GM12878 (cell line): ENCODE measurements around the gene CD82. TPM values are rescaled to one million over a fixed set of nuclear protein-coding genes. Genes with fewer than 3 reads are reported as not detected.

Source experiments
- ATAC-seq: fragments of 200-7000 bp; cut with Tn5 transposase; 3 replicates; pipeline ENCODE4 v1.9.1; 2020; ENCODE audit warnings: mild to moderate bottlenecking, moderate library complexity
- BruUV-seq: library from RNA; stranded (reverse); fragments of 400-500 nt; replicated peaks from 2 replicates; lab custom pipeline; 2021; lab: Mats Ljungman, UMichigan
- CTCF ChIA-PET: fragments of 300-600 bp; sonication (Branson Sonifier 250); formaldehyde crosslinking; extraction: SDS; loops from one replicate; lab custom pipeline; 2021; ENCODE audit warnings: inconsistent platforms; lab: Yijun Ruan, JAX
- POLR2A ChIA-PET: fragments of 350-600 bp; formaldehyde crosslinking; extraction: SDS; loops from one replicate; lab custom pipeline; 2021; ENCODE audit warnings: inconsistent platforms; lab: Charles Lee
- RAD21 ChIA-PET: fragments of 300-600 bp; sonication (Branson Sonifier 250); formaldehyde crosslinking; loops from one replicate; lab custom pipeline; 2023; ENCODE audit warnings: antibody characterized with exemption; ENCODE audit not compliant: unreplicated experiment; lab: Charles Lee
- SMC1A ChIA-PET: fragments of 300-600 bp; sonication (Branson Sonifier 250); formaldehyde crosslinking; loops from one replicate; lab custom pipeline; 2023; ENCODE audit not compliant: unreplicated experiment, uncharacterized antibody; lab: Charles Lee
- DNase-seq: peaks from one replicate; pipeline ENCODE4 v3.0.0-alpha.2; 2011; ENCODE audit warnings: low read depth, low spot score
- FAIRE-seq: peaks from 3 replicates; lab custom pipeline; 2011; peaks lifted over from hg19 to GRCh38; lab: Jason Lieb, UNC
- H2AFZ ChIP-seq: 2 replicates; pipeline ENCODE4 v1.6.0; 2011; ENCODE audit warnings: low read depth, low read length, control low read depth; ENCODE audit not compliant: control insufficient read depth
- H3K27ac ChIP-seq: 2 replicates; pipeline ENCODE4 v1.5.1; 2011; ENCODE audit warnings: control low read depth; ENCODE audit not compliant: control insufficient read depth, insufficient read depth
- H3K27me3 ChIP-seq, 2 experiments: replicated peaks in 1 of 2; 2 replicates each; pipeline versions ENCODE4 v1.6.0 to v1.6.1; 2011; ENCODE audit warnings: low read length in 1 of 2; ENCODE audit not compliant: control insufficient read depth in 2 of 2, insufficient read depth in 2 of 2
- H3K36me3 ChIP-seq, 2 experiments: 2 replicates each; pipeline ENCODE4 v1.5.1; 2011; ENCODE audit warnings: low read length in 1 of 2; ENCODE audit not compliant: control insufficient read depth in 2 of 2, insufficient read depth in 2 of 2
- H3K4me1 ChIP-seq: 2 replicates; pipeline ENCODE4 v1.6.1; 2011; ENCODE audit warnings: mild to moderate bottlenecking, low read length, moderate library complexity, mixed read lengths; ENCODE audit not compliant: control insufficient read depth, insufficient read depth
- H3K4me2 ChIP-seq: 2 replicates; pipeline ENCODE4 v1.6.0; 2011; ENCODE audit warnings: control low read depth; ENCODE audit not compliant: control insufficient read depth, insufficient read depth
- H3K4me3 ChIP-seq: fragments of 200-600 bp; sonication (generic); 2 replicates; pipeline ENCODE4 v1.5.1; 2016
- H3K79me2 ChIP-seq: 2 replicates; pipeline ENCODE4 v1.6.0; 2011; ENCODE audit warnings: low read length; ENCODE audit not compliant: control insufficient read depth, insufficient read depth
- H3K9ac ChIP-seq: 2 replicates; pipeline ENCODE4 v1.8.0; 2011; ENCODE audit warnings: low read length, control low read depth, mixed read lengths; ENCODE audit not compliant: control insufficient read depth, insufficient read depth
- H3K9me3 ChIP-seq: replicated peaks from 3 replicates; pipeline ENCODE4 v1.5.1; 2011; ENCODE audit warnings: mild to moderate bottlenecking, low read length; ENCODE audit not compliant: control insufficient read depth, insufficient read depth
- H4K20me1 ChIP-seq: 2 replicates; pipeline ENCODE4 v1.6.0; 2011; ENCODE audit not compliant: control insufficient read depth, insufficient read depth
- ATF3 ChIP-seq: IDR thresholded peaks from 2 replicates; pipeline ENCODE4 v1.6.1; 2011; ENCODE audit warnings: low read depth, mild to moderate bottlenecking, low read length, moderate library complexity, borderline replicate concordance; ENCODE audit errors: extremely low read depth
- BCL11A ChIP-seq: IDR thresholded peaks from 2 replicates; pipeline ENCODE4 v1.6.1; 2011; ENCODE audit warnings: low read depth, low read length
- BCL3 ChIP-seq: IDR thresholded peaks from 2 replicates; pipeline ENCODE4 v1.6.1; 2011; ENCODE audit warnings: borderline replicate concordance, low read depth, mild to moderate bottlenecking, moderate library complexity, low read length; ENCODE audit not compliant: insufficient read depth, poor library complexity, severe bottlenecking
- DPF2 ChIP-seq: fragments of 450-650 bp; IDR thresholded peaks from 2 replicates; pipeline ENCODE4 v1.6.1; 2017; ENCODE audit warnings: mild to moderate bottlenecking
- EED ChIP-seq: sonication (generic); IDR thresholded peaks from 2 replicates; pipeline ENCODE4 v1.6.1; 2016; ENCODE audit warnings: antibody characterized with exemption, low read depth
- IKZF2 ChIP-seq, 2 experiments: fragments of 450-650 bp; IDR thresholded peaks; 2 replicates each; pipeline ENCODE4 v1.6.1; 2017; ENCODE audit warnings: mild to moderate bottlenecking in 2 of 2, moderate library complexity in 2 of 2
- KDM1A ChIP-seq: fragments of 200-600 bp; sonication (generic); IDR thresholded peaks from 2 replicates; pipeline ENCODE4 v1.6.1; 2016; ENCODE audit warnings: borderline replicate concordance
- MAX ChIP-seq: IDR thresholded peaks from 2 replicates; pipeline ENCODE4 v1.6.1; 2012; ENCODE audit warnings: low read depth, low read length, improper control_type of control experiment
- MTA2 ChIP-seq: fragments of 450-650 bp; IDR thresholded peaks from 2 replicates; pipeline ENCODE4 v1.6.1; 2016; ENCODE audit warnings: low read depth, mild to moderate bottlenecking, moderate library complexity
- NFIC ChIP-seq: IDR thresholded peaks from 2 replicates; pipeline ENCODE4 v1.6.1; 2012; ENCODE audit warnings: low read depth, mild to moderate bottlenecking, inconsistent platforms, low read length, moderate library complexity
- NFYA ChIP-seq: IDR thresholded peaks from 2 replicates; pipeline ENCODE4 v1.6.1; 2011; ENCODE audit warnings: low read depth, mild to moderate bottlenecking, low read length, improper control_type of control experiment, borderline replicate concordance
- NKRF ChIP-seq: fragments of 450-650 bp; conservative IDR thresholded peaks from 2 replicates; pipeline ENCODE4 v1.6.1; 2017; ENCODE audit warnings: mild to moderate bottlenecking, moderate library complexity
- POU2F2 ChIP-seq: IDR thresholded peaks from 3 replicates; pipeline ENCODE4 v1.6.1; 2011; ENCODE audit warnings: low read depth, mild to moderate bottlenecking, low read length, borderline replicate concordance
- RBBP5 ChIP-seq: fragments of 200-600 bp; sonication (generic); conservative IDR thresholded peaks from 2 replicates; pipeline ENCODE4 v1.6.1; 2016
- SMARCA5 ChIP-seq: fragments of 450-650 bp; IDR thresholded peaks from 2 replicates; pipeline ENCODE4 v1.6.1; 2017; ENCODE audit warnings: mild to moderate bottlenecking
- TAF1 ChIP-seq: IDR thresholded peaks from 2 replicates; pipeline ENCODE4 v1.6.1; 2011; ENCODE audit warnings: mild to moderate bottlenecking, low read depth, low read length, borderline replicate concordance
- YBX1 ChIP-seq: fragments of 450-650 bp; IDR thresholded peaks from 2 replicates; pipeline ENCODE4 v1.6.1; 2016; ENCODE audit warnings: antibody characterized with exemption
- WGBS: methylation state at CpG from one replicate; pipeline ENCODE4 v1.1.6; 2016; ENCODE audit warnings: low lambda C conversion rate; ENCODE audit not compliant: insufficient replicate concordance, insufficient coverage; ENCODE audit errors: missing lambda C conversion rate; 5-methylcytosine and 5-hydroxymethylcytosine counted together
- in situ Hi-C: fragments of 300-500 bp; cut with MboI; formaldehyde crosslinking; loops from 9 replicates; pipeline ENCODE4 v1.14.3; 2018; ENCODE audit warnings: mixed read lengths
- intact Hi-C: fragments of 100-400 bp; cut with micrococcal nuclease; formaldehyde crosslinking; loops from one replicate; pipeline ENCODE4 v1.14.2; 2022; ENCODE audit not compliant: unreplicated experiment
- polyA plus RNA-seq, 11 experiments: library from polyadenylated mRNA; depleted of rRNA in 4 of 11; unstranded in 6 of 11; stranded (reverse) in 5 of 11; fragments of >200 nt; fragmentation: Nextera tagmentation in 4 of 11; fragmentation: Illumina TruSeq in 1 of 11; extraction: Ambion mirVana in 4 of 11; extraction: Trizol in 1 of 11; gene quantifications; 1 replicate in 1 of 11; 2 replicates in 10 of 11; pipeline versions ENCODE4 v1.2.1 to v1.2.3, GENCODE V29; 2011 to 2016; ENCODE audit warnings: inconsistent platforms in 2 of 11, missing spikeins in 2 of 11, low read depth in 1 of 11
- total RNA-seq, 4 experiments: library from RNA; depleted of rRNA in 3 of 4; stranded (reverse); fragments of >200 nt in 3 of 4; fragmentation: Illumina TruSeq in 1 of 4; extraction: Trizol in 1 of 4; gene quantifications; 2 replicates each; pipeline versions ENCODE4 v1.2.1 to v1.2.3, GENCODE V29; 2013 to 2021

Gene CD82
- total and polyA plus RNA-seq, 10 of the 15 experiments (the other 5 are each of a cell fraction or from before 2014, with no cell fraction given): 5.2 to 180 (median 84.7) TPM

GRCh38 chr11:44600839-44601383 lies 35.4 kb downstream of the CD82 start (continued):
- TF ChIP-seq MAX (no peak), KDM1A (no peak), NFYA (no peak), POU2F2 (peak; percentile 73; the same call in 1 of the 3 replicates), SMARCA5 (peak; percentile 94)

- in situ Hi-C loops (no loop called here), intact Hi-C loops (no loop called here)
- Histone ChIP-seq H4K20me1 (no peaks in the 10 kb centered on the region), H3K9ac (peak overlapping the region; percentile 3; the same call in 1 of the 2 replicates), H3K4me1 (peaks cover 80% of the 10 kb centered on the region), H3K4me3 (0 out of 2 replicates have a peak overlapping the region, but pooled peaks have one; percentile 24), H3K79me2 (no peaks in the 10 kb centered on the region; the same call in none of the 2 replicates), H3K36me3 (peaks cover 27 to 44% of the 10 kb centered on the region in 2 experiments), H3K9me3 (no peaks in the 10 kb centered on the region), H3K27me3 (no peaks in the 10 kb centered on the region), H2AFZ (peak overlapping the region; percentile 0; the same call in 1 of the 2 replicates), H3K4me2 (peak overlapping the region; percentile 54; the same call in 1 of the 2 replicates), H3K27ac (peak overlapping the region; percentile 83)
- ChIA-PET RAD21 (interaction anchor here (0.7 to 13.7 kb wide), 11 partner anchors 9 to 44 kb away, joined by 3 to 196 read pairs (median 8); partner anchors contain the start of gene CD82), CTCF (interaction anchor here (1.0 to 9.3 kb wide), 10 partner anchors 9 to 508 kb away, joined by 3 to 88 read pairs (median 6); no protein-coding TSS in a partner anchor), SMC1A (interaction anchor here (0.8 to 11.3 kb wide), 13 partner anchors 9 to 42 kb away, joined by 3 to 160 read pairs (median 12); partner anchors contain the start of gene CD82), POLR2A (interaction anchor here (1.0 to 21.2 kb wide), 4 partner anchors 10 to 34 kb away, joined by 3 to 434 read pairs (median 70); partner anchors contain the start of gene CD82)
- ATAC-seq: peak; percentile 59
- BruUV-seq: no TSS peak
- no peak for DNase-seq
- FAIRE-seq: no peak
- 27% methylated on average over 14 of the region's 14 CpGs for WGBS
- TF ChIP-seq TAF1: no peak
- 0 out of 2 replicates have a peak, but pooled peaks have one; percentile 37 for TF ChIP-seq MTA2
- peak; percentile 10; the same call in 1 of the 2 replicates for TF ChIP-seq BCL11A
- TF ChIP-seq NKRF: peak; percentile 59; the same call in 1 of the 2 replicates
- TF ChIP-seq EED: no peak
- TF ChIP-seq BCL3: peak; percentile 82
- no peak for TF ChIP-seq YBX1
- TF ChIP-seq ATF3: no peak
- TF ChIP-seq DPF2: peak; percentile 70
- TF ChIP-seq RBBP5: no peak
- 0 out of 2 replicates have a peak, but pooled peaks have one; percentile 37 for TF ChIP-seq NFIC
- 0 out of 4 replicates have a peak, but pooled peaks of 1 of the 2 experiments have one; percentile 6 for TF ChIP-seq IKZF2 (IDR thresholded peaks at IDR 0.05)
Measured at GRCh38 chr11:44601471-44602370, 36.3 kb downstream of the CD82 start.
